ENCODE measurements around the gene ETF1.
"Not testable (repeated sequence)": the region's sequence is repeated elsewhere in the genome, so short reads cannot be mapped to it uniquely, and the experiment has no call there.

Gene ETF1

GRCh38 chr5:138533973-138534941 lies 8.8 kb downstream of the ETF1 start:
- in situ Hi-C loops (cut with MboI; ENCODE audit: low sequenced_read_pairs) = no loop called here

GRCh38 chr5:138529812-138530211 lies 13.2 kb downstream of the ETF1 start:
- in situ Hi-C loops (cut with MboI; ENCODE audit: low sequenced_read_pairs) = no loop called here

GRCh38 chr5:138528744-138529469 lies 14.1 kb downstream of the ETF1 start:
- in situ Hi-C loops (cut with MboI; ENCODE audit: low sequenced_read_pairs) = no loop called here

GRCh38 chr5:138528208-138528607 lies 14.8 kb downstream of the ETF1 start:
- in situ Hi-C loops (cut with MboI; ENCODE audit: low sequenced_read_pairs) = no loop called here

- in situ Hi-C loops (cut with MboI; ENCODE audit: low sequenced_read_pairs) = no loop called here
These were observed 15.9 kb downstream of the ETF1 start for GRCh38 chr5:138527170-138527569.

- in situ Hi-C loops (cut with MboI; ENCODE audit: low sequenced_read_pairs) = no loop called here
These were observed 19.6 kb downstream of the ETF1 start for GRCh38 chr5:138523406-138523805.

GRCh38 chr5:138520971-138521370 lies 22.1 kb downstream of the ETF1 start:
- in situ Hi-C loops (cut with MboI; ENCODE audit: low sequenced_read_pairs) = no loop called here

- in situ Hi-C loops (cut with MboI; ENCODE audit: low sequenced_read_pairs) = no loop called here
These were observed 25.6 kb downstream of the ETF1 start for GRCh38 chr5:138517437-138517836.

GRCh38 chr5:138515556-138516245 lies 27.3 kb downstream of the ETF1 start:
- in situ Hi-C loops (cut with MboI; ENCODE audit: low sequenced_read_pairs) = no loop called here

GRCh38 chr5:138514021-138514420 lies 29.0 kb downstream of the ETF1 start:
- in situ Hi-C loops (cut with MboI; ENCODE audit: low sequenced_read_pairs) = no loop called here

GRCh38 chr5:138508958-138509357 lies 34.1 kb downstream of the ETF1 start:
- in situ Hi-C loops (cut with MboI; ENCODE audit: low sequenced_read_pairs) = no loop called here

GRCh38 chr5:138507485-138507884 lies 35.6 kb downstream of the ETF1 start:
- in situ Hi-C loops (cut with MboI; ENCODE audit: low sequenced_read_pairs) = not testable (repeated sequence)

GRCh38 chr5:138506370-138507306 lies 36.4 kb downstream of the ETF1 start:
- in situ Hi-C loops (cut with MboI; ENCODE audit: low sequenced_read_pairs) = no loop called here

GRCh38 chr5:138504799-138505198 lies 38.2 kb downstream of the ETF1 start:
- in situ Hi-C loops (cut with MboI; ENCODE audit: low sequenced_read_pairs) = no loop called here

GRCh38 chr5:138503487-138504270 lies 39.4 kb downstream of the ETF1 start:
- in situ Hi-C loops (cut with MboI; ENCODE audit: low sequenced_read_pairs) = no loop called here

- in situ Hi-C loops (cut with MboI; ENCODE audit: low sequenced_read_pairs) = no loop called here
These were observed 40.5 kb downstream of the ETF1 start for GRCh38 chr5:138502521-138502920.

- in situ Hi-C loops (cut with MboI; ENCODE audit: low sequenced_read_pairs) = no loop called here
These were observed 40.9 kb downstream of the ETF1 start for GRCh38 chr5:138502121-138502520.

GRCh38 chr5:138498376-138498775 lies 44.7 kb downstream of the ETF1 start:
- in situ Hi-C loops (cut with MboI; ENCODE audit: low sequenced_read_pairs) = no loop called here

- in situ Hi-C loops (cut with MboI; ENCODE audit: low sequenced_read_pairs) = no loop called here
These were observed 47.7 kb downstream of the ETF1 start for GRCh38 chr5:138495351-138495750.

All from hTERT RPE-1 (cell line).